Testis (tissue), 3 donors: ENCODE data around the gene RIPPLY1. TPM values are rescaled to one million over a fixed set of nuclear protein-coding genes. Genes with fewer than 3 reads are reported as not detected.

Source experiments
- DNase-seq: peaks from one replicate; pipeline ENCODE4 v3.0.0-alpha.2; 2019
- H3K27ac ChIP-seq, 2 donors: fragments of 200-600 bp; sonication (generic); one replicate each; pipeline ENCODE4 v1.5.1; 2019
- H3K27me3 ChIP-seq: fragments of 200-600 bp; sonication (generic); one replicate; pipeline ENCODE4 v1.5.1; 2019
- H3K36me3 ChIP-seq: fragments of 200-600 bp; sonication (generic); one replicate; pipeline ENCODE4 v1.5.1; 2017; ENCODE audit warnings: low read depth; ENCODE audit errors: missing control alignments
- H3K4me1 ChIP-seq: fragments of 200-600 bp; sonication (generic); one replicate; pipeline ENCODE4 v1.5.1; 2019
- H3K4me3 ChIP-seq, 2 donors: fragments of 200-600 bp; sonication (generic); one replicate each; pipeline ENCODE4 v1.5.1; 2017 to 2019
- H3K9me3 ChIP-seq: fragments of 200-600 bp; sonication (generic); one replicate; pipeline ENCODE4 v1.5.1; 2017
- CTCF ChIP-seq, 3 experiments: fragments of 450-650 bp in 2 of 3; fragments of 200-600 bp in 1 of 3; sonication (generic) in 1 of 3; IDR thresholded peaks; one replicate each; pipeline ENCODE4 v1.5.1; 2016 to 2019; ENCODE audit warnings: antibody characterized with exemption in 3 of 3, mild to moderate bottlenecking in 2 of 3, moderate library complexity in 1 of 3
- POLR2A ChIP-seq: fragments of 450-650 bp; IDR thresholded peaks from one replicate; pipeline ENCODE4 v1.6.1; 2017; ENCODE audit warnings: antibody characterized with exemption, mild to moderate bottlenecking, moderate library complexity
- WGBS, 2 donors: methylation state at CpG; one replicate each; pipeline ENCODE4 v1.1.5; 2018; 5-methylcytosine and 5-hydroxymethylcytosine counted together
- intact Hi-C: fragments of 100-400 bp; cut with DNase I; formaldehyde crosslinking; loops from one replicate; pipeline ENCODE4 v1.15.1; 2023; ENCODE audit warnings: low total_unique reads
- polyA plus RNA-seq: library from polyadenylated mRNA; stranded (reverse); fragments of 350-450 nt; fragmentation: Illumina TruSeq; extraction: RNeasy Lipid Tissue Mini Kit (QIAGEN cat#74804); gene quantifications from one replicate; pipeline ENCODE4 v1.2.3, GENCODE V29; 2014; ENCODE audit warnings: low read depth, low replicate concordance; ENCODE audit not compliant: insufficient read depth
- total RNA-seq, 2 donors: library from RNA; depleted of rRNA; stranded (reverse); fragments of >200 nt; gene quantifications; one replicate each; pipeline ENCODE4 v1.2.3, GENCODE V29; 2016

Gene RIPPLY1
- total and polyA plus RNA-seq, 3 donors from 2014 or later = not detected

DNA sequence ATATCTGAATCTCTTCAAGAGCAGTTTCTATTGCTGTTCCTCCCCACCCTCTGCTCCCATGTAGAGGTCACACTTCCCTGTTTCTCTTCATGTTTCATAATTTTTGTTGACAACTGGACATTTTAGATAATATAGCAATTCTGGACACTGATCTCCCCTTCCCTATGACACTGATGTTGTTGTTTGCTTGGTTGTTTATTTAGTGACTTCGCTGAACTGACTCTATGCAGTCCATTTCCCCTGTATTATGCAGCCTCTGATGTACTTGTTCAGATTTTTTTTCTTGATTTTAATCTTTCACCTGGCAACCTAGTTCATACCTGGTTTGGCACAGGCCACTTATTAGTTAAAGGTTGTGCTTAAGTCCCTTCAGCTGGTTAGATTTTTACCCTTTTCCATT is 46.2 kb upstream of the RIPPLY1 start:
- intact Hi-C loops = no loop called here
- no peak for DNase-seq
- no peak overlapping the region for H3K27ac ChIP-seq
- WGBS, 2 donors = 90 to 100% methylated on average over 1 of the region's 1 CpG
- no peaks in the 10 kb centered on the region for H3K9me3 ChIP-seq
- no peaks in the 10 kb centered on the region for H3K4me1 ChIP-seq
- H3K4me3 ChIP-seq = no peak overlapping the region
- no peaks in the 10 kb centered on the region for H3K27me3 ChIP-seq
- no peak for TF ChIP-seq CTCF (IDR thresholded peaks at IDR 0.05)
- TF ChIP-seq POLR2A = no peak
- no peaks in the 10 kb centered on the region for H3K36me3 ChIP-seq

GRCh38 chrX:106948641-106949040 is 45.5 kb upstream of the RIPPLY1 start:
- H3K4me1 ChIP-seq = no peaks in the 10 kb centered on the region
- no peaks in the 10 kb centered on the region for H3K36me3 ChIP-seq
- H3K9me3 ChIP-seq = no peaks in the 10 kb centered on the region
- DNase-seq = no peak
- intact Hi-C loops = no loop called here
- H3K27ac ChIP-seq = no peak overlapping the region
- H3K4me3 ChIP-seq = no peak overlapping the region
- no peaks in the 10 kb centered on the region for H3K27me3 ChIP-seq
- 87 to 96% methylated on average over 3 of the region's 3 CpGs for WGBS, 2 donors
- TF ChIP-seq POLR2A (no peak), CTCF (IDR thresholded peaks at IDR 0.05) (no peak)

- Histone ChIP-seq H3K4me1 (no peaks in the 10 kb centered on the region), H3K27me3 (no peaks in the 10 kb centered on the region), H3K36me3 (no peaks in the 10 kb centered on the region), H3K4me3 (no peak overlapping the region), H3K9me3 (no peaks in the 10 kb centered on the region), H3K27ac (no peak overlapping the region)
- WGBS, 2 donors = 88 to 93% methylated on average over 3 of the region's 3 CpGs
- no peak for DNase-seq
- TF ChIP-seq POLR2A (no peak), CTCF (IDR thresholded peaks at IDR 0.05) (no peak)
- intact Hi-C loops = no loop called here
These were observed 43.3 kb upstream of the RIPPLY1 start for GRCh38 chrX:106946464-106946863.

GRCh38 chrX:106940068-106940467 is 36.9 kb upstream of the RIPPLY1 start:
- 86 to 88% methylated on average over 1 of the region's 1 CpG for WGBS, 2 donors
- no peak for DNase-seq
- H3K4me3 ChIP-seq = no peak overlapping the region
- TF ChIP-seq POLR2A = no peak
- no peak for TF ChIP-seq CTCF (IDR thresholded peaks at IDR 0.05)
- no peaks in the 10 kb centered on the region for H3K9me3 ChIP-seq
- no peaks in the 10 kb centered on the region for H3K27me3 ChIP-seq
- H3K36me3 ChIP-seq = no peaks in the 10 kb centered on the region
- H3K27ac ChIP-seq = no peak overlapping the region
- H3K4me1 ChIP-seq = no peaks in the 10 kb centered on the region
- intact Hi-C loops = no loop called here

DNA sequence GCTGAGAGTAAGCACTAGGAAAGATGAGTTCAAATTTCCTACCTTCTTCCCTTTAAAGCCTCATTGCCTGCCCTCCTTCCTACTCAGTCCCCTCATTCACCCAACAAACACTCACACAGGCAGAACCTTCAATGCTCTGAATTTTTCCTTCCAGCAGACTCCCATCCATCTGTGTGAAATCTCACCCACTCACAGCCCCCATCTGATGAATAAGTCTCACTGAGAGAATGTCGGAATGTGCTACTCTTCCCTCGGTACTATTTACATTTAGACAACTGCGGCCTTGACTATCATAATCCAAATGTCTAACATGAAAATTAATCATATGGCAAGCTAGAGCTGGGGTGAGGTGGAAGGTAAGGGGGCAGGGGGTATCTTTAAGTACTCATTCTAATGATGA is 36.4 kb upstream of the RIPPLY1 start:
- intact Hi-C loops = no loop called here
- Histone ChIP-seq H3K4me3 (no peak overlapping the region), H3K9me3 (no peaks in the 10 kb centered on the region), H3K36me3 (no peaks in the 10 kb centered on the region), H3K27me3 (no peaks in the 10 kb centered on the region), H3K4me1 (no peaks in the 10 kb centered on the region), H3K27ac (no peak overlapping the region)
- TF ChIP-seq CTCF (IDR thresholded peaks at IDR 0.05) (no peak), POLR2A (no peak)
- 78 to 92% methylated on average over 3 of the region's 3 CpGs for WGBS, 2 donors
- DNase-seq = no peak
